ENCODE data around the gene PSMC3IP.

PSMC3IP gene

GRCh38 chr17:42560246-42560645 is 17.3 kb downstream of the PSMC3IP start:
- ChIA-PET POLR2A (interaction anchor here (1.0 kb wide), 1 partner anchor 17 kb away, joined by 3 read pairs; no protein-coding TSS in a partner anchor), CTCF (interaction anchor here (2.1 kb wide), 1 partner anchor 12 kb away, joined by 6 read pairs; no protein-coding TSS in a partner anchor)

GRCh38 chr17:42559075-42559474 is 18.5 kb downstream of the PSMC3IP start:
- peaks cover 0 to 12% of the 10 kb centered on the region in 2 experiments; a peak in 2 of 3 replicates for H3K36me3 ChIP-seq (ENCODE audit: control insufficient read depth in 2 of 2, insufficient read depth in 1 of 2, low read length in 2 of 2)
- ChIA-PET POLR2A (interaction anchor here (0.6 to 1.0 kb wide), 2 partner anchors 15 to 151 kb away, joined by 3 read pairs; no protein-coding TSS in a partner anchor), CTCF (interaction anchor here (0.6 to 2.7 kb wide), 4 partner anchors 10 to 443 kb away, joined by 3 to 12 read pairs (median 4); partner anchors contain the start of gene PSMC3IP)
- no peak overlapping the region for H3K4me3 ChIP-seq (ENCODE audit: low read depth, low read length)
- H3K27ac ChIP-seq (ENCODE audit: extremely low read depth, low read depth, low read length): 0 out of 2 replicates have a peak overlapping the region, but pooled peaks have one; percentile 11
- no peaks in the 10 kb centered on the region for H3K9me3 ChIP-seq (ENCODE audit: control insufficient read depth, insufficient read depth, low read depth, low read length)
- H3K4me1 ChIP-seq (ENCODE audit: control insufficient read depth, insufficient read depth, low read length): peaks cover 10% of the 10 kb centered on the region; the same call in 1 of the 2 replicates
- TF ChIP-seq KLF17 (tag by site-specific recombination; IDR thresholded peaks at IDR 0.05) (peak; percentile 45; the same call in 1 of the 2 replicates), ZSCAN18 (tag by site-specific recombination; IDR thresholded peaks at IDR 0.05) (no peak), PRDM10 (tag by site-specific recombination; IDR thresholded peaks at IDR 0.05) (peak; percentile 55; the same call in 1 of the 2 replicates), YY2 (tag by site-specific recombination; IDR thresholded peaks at IDR 0.05) (no peak), ZNF701 (tag by site-specific recombination; IDR thresholded peaks at IDR 0.05) (no peak), KLF1 (tag by site-specific recombination; IDR thresholded peaks at IDR 0.05) (peak; percentile 79), ZBTB20 (tag by site-specific recombination; IDR thresholded peaks at IDR 0.05) (no peak), ZNF791 (tag by site-specific recombination; IDR thresholded peaks at IDR 0.05) (no peak), ZNF626 (tag by site-specific recombination; IDR thresholded peaks at IDR 0.05) (no peak), KLF7 (tag by site-specific recombination; IDR thresholded peaks at IDR 0.05; ENCODE audit: borderline replicate concordance) (0 out of 2 replicates have a peak, but pooled peaks have one; percentile 46), SP7 (tag by site-specific recombination; IDR thresholded peaks at IDR 0.05) (0 out of 2 replicates have a peak, but pooled peaks have one; percentile 13), ZBTB7A (tag by site-specific recombination; IDR thresholded peaks at IDR 0.05; ENCODE audit: low read depth) (no peak)

More at GRCh38 chr17:42560246-42560645, 17.3 kb downstream of the PSMC3IP start:
- Histone ChIP-seq H3K27ac (ENCODE audit: extremely low read depth, low read depth, low read length) (no peak overlapping the region), H3K36me3 (ENCODE audit: control insufficient read depth in 2 of 2, insufficient read depth in 1 of 2, low read length in 2 of 2) (peaks cover 0 to 24% of the 10 kb centered on the region in 2 experiments; a peak in 2 of 3 replicates), H3K4me1 (ENCODE audit: control insufficient read depth, insufficient read depth, low read length) (peaks cover 7% of the 10 kb centered on the region; the same call in 1 of the 2 replicates), H3K4me3 (ENCODE audit: low read depth, low read length) (no peak overlapping the region), H3K9me3 (ENCODE audit: control insufficient read depth, insufficient read depth, low read depth, low read length) (no peaks in the 10 kb centered on the region)
- TF ChIP-seq GLI4 (tag by site-specific recombination; IDR thresholded peaks at IDR 0.05): no peak
- no peak for TF ChIP-seq ZBTB11 (tag by site-specific recombination; conservative IDR thresholded peaks at IDR 0.05; ENCODE audit: low read depth)
- peak; percentile 35; the same call in 1 of the 2 replicates for TF ChIP-seq ZIC2 (tag by site-specific recombination; IDR thresholded peaks at IDR 0.05)
- TF ChIP-seq GLIS1 (tag by site-specific recombination; IDR thresholded peaks at IDR 0.05): peak; percentile 54; the same call in 1 of the 2 replicates
- TF ChIP-seq ZFHX2 (tag by site-specific recombination; conservative IDR thresholded peaks at IDR 0.05): no peak
- no peak for TF ChIP-seq ZNF398 (tag by site-specific recombination; IDR thresholded peaks at IDR 0.05)
- TF ChIP-seq ZNF548 (tag by site-specific recombination; IDR thresholded peaks at IDR 0.05): no peak
